ENCODE measurements around the gene MITF.
"Not testable (repeated sequence)": the region's sequence is repeated elsewhere in the genome, so short reads cannot be mapped to it uniquely, and the experiment has no call there.

The MITF gene

GRCh38 chr3:69901802-69902201, 162.5 kb downstream of the MITF start:
- no peak for FAIRE-seq
- no peak for DNase-seq (ENCODE audit: insufficient read length, low spot score)

- FAIRE-seq: no peak
- DNase-seq (ENCODE audit: insufficient read length, low spot score): no peak
Measured at GRCh38 chr3:69902386-69902785, 163.1 kb downstream of the MITF start.

- DNase-seq (ENCODE audit: insufficient read length, low spot score) (no peak), FAIRE-seq (no peak)
Measured at GRCh38 chr3:69906351-69906966, 167.2 kb downstream of the MITF start.

- FAIRE-seq: no peak
- DNase-seq (ENCODE audit: insufficient read length, low spot score): no peak
Measured at GRCh38 chr3:69907554-69907953, 168.3 kb downstream of the MITF start.

GRCh38 chr3:69909859-69910258, 170.6 kb downstream of the MITF start:
- not testable (repeated sequence) for DNase-seq (ENCODE audit: insufficient read length, low spot score); FAIRE-seq

GRCh38 chr3:69913422-69913821, 174.2 kb downstream of the MITF start:
- DNase-seq (ENCODE audit: insufficient read length, low spot score) (no peak), FAIRE-seq (no peak)

GRCh38 chr3:69914395-69914794, 175.1 kb downstream of the MITF start:
- no peak for DNase-seq (ENCODE audit: insufficient read length, low spot score)
- FAIRE-seq: no peak

GRCh38 chr3:69915726-69916125, 176.5 kb downstream of the MITF start:
- FAIRE-seq: no peak
- no peak for DNase-seq (ENCODE audit: insufficient read length, low spot score)

- not testable (repeated sequence) for DNase-seq (ENCODE audit: insufficient read length, low spot score); FAIRE-seq
Measured at GRCh38 chr3:69920009-69920408, 180.7 kb downstream of the MITF start.

GRCh38 chr3:69921651-69922050, 182.4 kb downstream of the MITF start:
- DNase-seq (ENCODE audit: insufficient read length, low spot score) (no peak), FAIRE-seq (no peak)

GRCh38 chr3:69922521-69923000, 183.3 kb downstream of the MITF start:
- FAIRE-seq (no peak), DNase-seq (ENCODE audit: insufficient read length, low spot score) (no peak)

- no peak for DNase-seq (ENCODE audit: insufficient read length, low spot score)
- no peak for FAIRE-seq
Measured at GRCh38 chr3:69925506-69925905, 186.2 kb downstream of the MITF start.

- FAIRE-seq (no peak), DNase-seq (ENCODE audit: insufficient read length, low spot score) (no peak)
Measured at GRCh38 chr3:69926385-69926784, 187.1 kb downstream of the MITF start.

- no peak for FAIRE-seq
- DNase-seq (ENCODE audit: insufficient read length, low spot score): no peak
Measured at GRCh38 chr3:69927571-69927970, 188.3 kb downstream of the MITF start.

GRCh38 chr3:69929019-69929418, 189.8 kb downstream of the MITF start:
- no peak for DNase-seq (ENCODE audit: insufficient read length, low spot score)
- no peak for FAIRE-seq

- FAIRE-seq (no peak), DNase-seq (ENCODE audit: insufficient read length, low spot score) (no peak)
Measured at GRCh38 chr3:69930564-69930963, 191.3 kb downstream of the MITF start.

GRCh38 chr3:69932087-69932486, 192.8 kb downstream of the MITF start:
- FAIRE-seq (no peak), DNase-seq (ENCODE audit: insufficient read length, low spot score) (no peak)

GRCh38 chr3:69932501-69932900, 193.2 kb downstream of the MITF start:
- FAIRE-seq (no peak), DNase-seq (ENCODE audit: insufficient read length, low spot score) (no peak)

- no peak for DNase-seq (ENCODE audit: insufficient read length, low spot score)
- FAIRE-seq: no peak
Measured at GRCh38 chr3:69934398-69934797, 195.1 kb downstream of the MITF start.

GRCh38 chr3:69936266-69936665, 197.0 kb downstream of the MITF start:
- DNase-seq (ENCODE audit: insufficient read length, low spot score): no peak
- no peak for FAIRE-seq

- FAIRE-seq: no peak
Measured at GRCh38 chr3:69938061-69938460, 198.8 kb downstream of the MITF start.

GRCh38 chr3:69938931-69939330, 199.7 kb downstream of the MITF start:
- DNase-seq (ENCODE audit: insufficient read length, low spot score): no peak
- no peak for FAIRE-seq

More at GRCh38 chr3:69938061-69938460, 198.8 kb downstream of the MITF start:
- no peak for DNase-seq (ENCODE audit: insufficient read length, low spot score)

GRCh38 chr3:69941037-69941436, 201.8 kb downstream of the MITF start:
- no peak for FAIRE-seq
- DNase-seq (ENCODE audit: insufficient read length, low spot score): no peak

All from HTR-8/SVneo (cell line).